Measurements from ENCODE around the gene C1QL1.

DNA sequence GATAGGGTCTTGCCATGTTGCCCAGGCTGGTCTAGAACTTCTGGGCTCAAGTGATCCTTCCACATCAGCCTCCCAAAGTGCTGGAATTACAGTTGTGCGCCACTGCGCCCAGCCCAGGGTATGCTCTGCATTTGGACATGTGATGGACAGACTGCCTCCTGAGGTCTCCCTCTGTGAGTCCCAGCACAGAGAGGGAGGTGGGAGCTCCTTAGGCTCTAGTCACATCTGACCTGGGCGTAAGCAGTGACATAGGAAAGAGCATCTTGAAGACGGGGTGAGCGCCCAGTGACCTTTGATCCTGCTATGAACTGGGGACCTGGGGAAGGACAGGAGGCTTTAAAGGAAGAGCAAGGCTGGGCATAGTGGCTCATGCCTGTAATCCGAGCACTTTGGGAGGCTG lies 50.6 kb downstream of the C1QL1 start:
- no peak for TF ChIP-seq POLR2A (IDR thresholded peaks at IDR 0.05; ENCODE audit: low read length)
- TF ChIP-seq GATA1 (IDR thresholded peaks at IDR 0.05; ENCODE audit: low read depth, low read length): no peak
